Activated naive CD8-positive, alpha-beta T cell treated with anti-CD3 and anti-CD28 coated beads, Interleukin-2, amount 10 ng/mL, durations not matched to agents 7 days and 5 days (primary cell): Measurements from ENCODE around the gene FAM90A1. TPM values are rescaled to one million over a fixed set of nuclear protein-coding genes. Genes with fewer than 3 reads are reported as not detected.
"Not testable (repeated sequence)": the region's sequence is repeated elsewhere in the genome, so short reads cannot be mapped to it uniquely, and the experiment has no call there.

Experiments
- ATAC-seq: fragments of 150-1000 bp; cut with Tn5 transposase; one replicate; pipeline ENCODE4 v1.10.0; 2021; ENCODE audit warnings: low read depth, moderate library complexity
- POLR2A ChIA-PET: fragments of 350-600 bp; sonication (Branson Sonifier 250); formaldehyde crosslinking; loops from one replicate; lab custom pipeline; 2021; ENCODE audit warnings: antibody characterized with exemption; lab: Charles Lee
- DNase-seq: peaks from one replicate; pipeline ENCODE4 v3.0.0; 2021
- H3K27ac Mint-ChIP-seq: one replicate; pipeline ENCODE4 v1.8.0; 2022; ENCODE audit warnings: mild to moderate bottlenecking, mixed read lengths
- H3K27me3 Mint-ChIP-seq: one replicate; pipeline ENCODE4 v1.8.0; 2022; ENCODE audit warnings: mild to moderate bottlenecking, moderate library complexity, mixed read lengths
- H3K36me3 Mint-ChIP-seq: one replicate; pipeline ENCODE4 v1.8.0; 2021; ENCODE audit warnings: mild to moderate bottlenecking, mixed read lengths
- H3K4me1 Mint-ChIP-seq: one replicate; pipeline ENCODE4 v1.8.0; 2021; ENCODE audit warnings: mixed read lengths
- H3K4me3 Mint-ChIP-seq: one replicate; pipeline ENCODE4 v1.8.0; 2022; ENCODE audit warnings: mild to moderate bottlenecking, moderate library complexity, mixed read lengths
- H3K9me3 Mint-ChIP-seq: one replicate; pipeline ENCODE4 v1.8.0; 2021; ENCODE audit warnings: mixed read lengths
- total RNA-seq, 2 experiments: library from RNA; stranded (reverse); gene quantifications; one replicate each; pipeline ENCODE4 v1.2.3, GENCODE V29; 2021

FAM90A1 gene
- total RNA-seq, 2 experiments from 2014 or later, result 0.11 TPM; not detected in 1

GRCh38 chr12:8242622-8242879 lies 15.1 kb upstream of the FAM90A1 start:
- not testable (repeated sequence) for H3K36me3 Mint-ChIP-seq, DNase-seq

GRCh38 chr12:8241917-8242621 lies 14.7 kb upstream of the FAM90A1 start:
- peaks cover 16% of the 10 kb centered on the region for H3K4me1 Mint-ChIP-seq
- H3K9me3 Mint-ChIP-seq, DNase-seq, POLR2A ChIA-PET, H3K36me3 Mint-ChIP-seq, ATAC-seq: not testable (repeated sequence)
- peaks cover 18% of the 10 kb centered on the region for H3K27me3 Mint-ChIP-seq
- H3K4me3 Mint-ChIP-seq, result peak overlapping the region; percentile 85
- peak overlapping the region; percentile 63 for H3K27ac Mint-ChIP-seq

More at GRCh38 chr12:8242622-8242879, 15.1 kb upstream of the FAM90A1 start:
- ATAC-seq, POLR2A ChIA-PET, H3K9me3 Mint-ChIP-seq: not testable (repeated sequence)
- peak overlapping the region; percentile 76 for H3K27ac Mint-ChIP-seq
- H3K4me1 Mint-ChIP-seq, result peaks cover 16% of the 10 kb centered on the region
- H3K27me3 Mint-ChIP-seq, result peaks cover 18% of the 10 kb centered on the region
- H3K4me3 Mint-ChIP-seq, result peak overlapping the region; percentile 85

- POLR2A ChIA-PET, DNase-seq, H3K27me3 Mint-ChIP-seq, H3K27ac Mint-ChIP-seq, H3K9me3 Mint-ChIP-seq, H3K4me3 Mint-ChIP-seq, H3K36me3 Mint-ChIP-seq, ATAC-seq: not testable (repeated sequence)
- peaks cover 16% of the 10 kb centered on the region for H3K4me1 Mint-ChIP-seq
These were observed 13.1 kb upstream of the FAM90A1 start for GRCh38 chr12:8240340-8241114.

GRCh38 chr12:8237031-8237430 lies 9.6 kb upstream of the FAM90A1 start:
- H3K27me3 Mint-ChIP-seq, DNase-seq, H3K4me3 Mint-ChIP-seq, POLR2A ChIA-PET, ATAC-seq, H3K36me3 Mint-ChIP-seq, H3K27ac Mint-ChIP-seq, H3K9me3 Mint-ChIP-seq: not testable (repeated sequence)
- peaks cover 11% of the 10 kb centered on the region for H3K4me1 Mint-ChIP-seq

- H3K36me3 Mint-ChIP-seq, DNase-seq, H3K27me3 Mint-ChIP-seq, ATAC-seq, H3K9me3 Mint-ChIP-seq, POLR2A ChIA-PET, H3K27ac Mint-ChIP-seq, H3K4me1 Mint-ChIP-seq, H3K4me3 Mint-ChIP-seq: not testable (repeated sequence)
These were observed 8.1 kb upstream of the FAM90A1 start for GRCh38 chr12:8235316-8236157.

- H3K9me3 Mint-ChIP-seq, H3K36me3 Mint-ChIP-seq, H3K27ac Mint-ChIP-seq, ATAC-seq, H3K4me3 Mint-ChIP-seq, H3K27me3 Mint-ChIP-seq, H3K4me1 Mint-ChIP-seq, POLR2A ChIA-PET, DNase-seq: not testable (repeated sequence)
These were observed 7.3 kb upstream of the FAM90A1 start for GRCh38 chr12:8234746-8235145.

GRCh38 chr12:8233935-8234495 lies 6.6 kb upstream of the FAM90A1 start:
- H3K4me1 Mint-ChIP-seq, H3K4me3 Mint-ChIP-seq, ATAC-seq, POLR2A ChIA-PET, H3K27me3 Mint-ChIP-seq, DNase-seq, H3K36me3 Mint-ChIP-seq, H3K27ac Mint-ChIP-seq, H3K9me3 Mint-ChIP-seq: not testable (repeated sequence)

GRCh38 chr12:8233300-8233855 lies 6.0 kb upstream of the FAM90A1 start:
- H3K27ac Mint-ChIP-seq, H3K4me1 Mint-ChIP-seq, ATAC-seq, H3K27me3 Mint-ChIP-seq, H3K4me3 Mint-ChIP-seq, POLR2A ChIA-PET, H3K9me3 Mint-ChIP-seq, DNase-seq, H3K36me3 Mint-ChIP-seq: not testable (repeated sequence)

- H3K36me3 Mint-ChIP-seq, H3K27me3 Mint-ChIP-seq, POLR2A ChIA-PET, ATAC-seq, H3K4me3 Mint-ChIP-seq, H3K27ac Mint-ChIP-seq, H3K9me3 Mint-ChIP-seq: not testable (repeated sequence)
- peaks cover 12% of the 10 kb centered on the region for H3K4me1 Mint-ChIP-seq
- peak; percentile 76 for DNase-seq
These were observed 4.5 kb upstream of the FAM90A1 start for GRCh38 chr12:8231666-8232608.

- H3K4me3 Mint-ChIP-seq, H3K9me3 Mint-ChIP-seq, POLR2A ChIA-PET, DNase-seq, H3K27me3 Mint-ChIP-seq, H3K36me3 Mint-ChIP-seq, ATAC-seq, H3K27ac Mint-ChIP-seq: not testable (repeated sequence)
- peaks cover 13% of the 10 kb centered on the region for H3K4me1 Mint-ChIP-seq
These were observed 3.6 kb upstream of the FAM90A1 start for GRCh38 chr12:8231049-8231448.

GRCh38 chr12:8229486-8229885 lies 2.1 kb upstream of the FAM90A1 start:
- H3K9me3 Mint-ChIP-seq, POLR2A ChIA-PET, H3K27me3 Mint-ChIP-seq, H3K36me3 Mint-ChIP-seq, DNase-seq, H3K27ac Mint-ChIP-seq, ATAC-seq, H3K4me3 Mint-ChIP-seq: not testable (repeated sequence)
- peaks cover 13% of the 10 kb centered on the region for H3K4me1 Mint-ChIP-seq

GRCh38 chr12:8228607-8229006 lies 1.2 kb upstream of the FAM90A1 start:
- H3K36me3 Mint-ChIP-seq, H3K27ac Mint-ChIP-seq, POLR2A ChIA-PET, H3K4me3 Mint-ChIP-seq, DNase-seq, ATAC-seq, H3K9me3 Mint-ChIP-seq, H3K27me3 Mint-ChIP-seq: not testable (repeated sequence)
- H3K4me1 Mint-ChIP-seq, result peaks cover 13% of the 10 kb centered on the region
